Bone marrow (tissue), 2 donors: ENCODE data around the gene USP47.

Experiments
- DNase-seq, 2 donors: peaks; one replicate each; lab custom pipeline; 2025; lab: John Stamatoyannopoulos, UW

USP47 gene

DNA sequence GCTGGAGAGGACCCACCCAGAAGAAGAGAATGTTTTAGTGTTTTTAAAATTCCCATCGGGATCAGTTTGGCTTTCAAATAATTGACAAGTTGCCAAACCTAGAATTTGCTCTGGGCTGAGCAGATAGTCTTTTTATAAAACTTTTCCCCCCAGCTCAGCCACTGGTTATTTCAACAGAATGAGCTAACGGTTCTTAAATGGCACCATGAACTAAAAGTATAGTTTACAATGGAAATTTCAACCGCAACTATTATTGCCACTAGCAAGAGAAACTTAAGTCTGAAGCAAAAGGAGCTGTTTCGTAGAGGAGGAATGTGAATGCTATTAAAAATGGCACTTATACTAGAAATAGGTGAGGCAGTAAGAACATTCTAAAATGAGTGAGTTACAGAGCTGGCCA is 163.3 kb downstream of the USP47 start:
- no peak for DNase-seq

DNA sequence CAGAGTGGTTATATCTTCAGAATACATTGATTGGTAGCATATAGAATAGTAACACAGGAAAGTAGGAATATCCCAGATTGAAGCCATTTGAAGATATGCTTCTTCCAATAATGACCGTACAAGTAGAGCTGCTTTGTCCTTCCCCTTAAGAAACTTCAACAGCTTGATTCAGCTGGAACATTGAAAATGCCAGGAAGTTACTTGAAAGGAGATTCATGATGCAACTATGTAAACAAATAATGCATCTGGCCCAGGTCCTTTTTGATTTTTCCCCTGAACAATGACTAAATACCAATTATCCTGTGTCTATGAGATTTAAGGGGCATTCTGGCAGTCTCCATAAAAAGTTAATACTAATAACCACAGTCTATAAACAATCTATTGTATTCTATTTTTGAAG is 163.7 kb downstream of the USP47 start:
- DNase-seq: no peak

DNA sequence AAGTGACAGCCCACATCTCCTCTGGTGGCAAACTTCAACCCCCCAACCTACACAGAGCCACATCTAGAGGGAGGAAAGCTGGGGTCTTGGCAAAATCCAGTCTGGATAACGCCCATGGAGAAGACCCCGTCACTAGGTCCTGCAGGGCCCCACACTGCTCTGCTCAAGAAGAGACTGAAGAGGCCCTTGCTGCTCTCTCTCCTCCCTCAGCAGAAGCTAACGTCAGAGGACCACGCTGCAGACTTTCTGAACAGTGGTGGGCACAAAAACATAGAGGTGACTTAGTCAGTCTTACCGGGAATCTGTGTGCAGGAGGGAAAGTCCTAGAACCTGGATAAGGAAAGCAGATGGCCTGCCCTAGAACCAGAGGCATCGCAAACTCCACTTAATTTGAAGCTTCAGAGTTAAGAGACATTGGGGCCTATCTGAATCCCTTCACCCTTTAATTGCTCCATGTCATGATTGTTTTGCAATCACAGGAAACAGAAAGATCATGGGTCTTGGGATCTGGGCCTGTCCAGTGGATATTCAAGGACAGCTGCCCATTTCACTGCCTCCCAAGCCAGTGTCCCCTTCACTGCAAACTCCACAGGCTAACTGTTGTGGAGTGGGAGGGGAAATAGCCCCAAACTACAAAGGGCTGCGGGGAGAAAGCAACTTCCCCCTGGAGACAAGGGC is 164.9 kb downstream of the USP47 start:
- DNase-seq: no peak

DNA sequence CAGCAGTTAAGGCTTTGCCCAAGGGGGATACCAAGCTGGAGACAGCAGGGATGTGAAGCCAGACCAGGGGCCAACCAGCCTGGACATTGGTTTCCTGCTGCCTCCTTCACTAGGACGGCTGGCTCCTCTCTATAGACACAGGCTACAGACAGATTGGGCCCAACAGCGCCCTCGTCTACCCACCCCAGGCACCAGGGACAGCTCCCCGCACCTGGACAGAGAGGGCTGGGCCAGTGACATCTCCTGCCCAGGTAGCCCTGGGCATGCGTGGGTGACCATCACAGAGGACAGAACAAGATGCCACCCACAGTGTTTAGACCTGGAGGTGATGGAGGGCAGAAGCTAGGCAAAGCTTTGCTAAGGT is 165.4 kb downstream of the USP47 start:
- DNase-seq: no peak

DNA sequence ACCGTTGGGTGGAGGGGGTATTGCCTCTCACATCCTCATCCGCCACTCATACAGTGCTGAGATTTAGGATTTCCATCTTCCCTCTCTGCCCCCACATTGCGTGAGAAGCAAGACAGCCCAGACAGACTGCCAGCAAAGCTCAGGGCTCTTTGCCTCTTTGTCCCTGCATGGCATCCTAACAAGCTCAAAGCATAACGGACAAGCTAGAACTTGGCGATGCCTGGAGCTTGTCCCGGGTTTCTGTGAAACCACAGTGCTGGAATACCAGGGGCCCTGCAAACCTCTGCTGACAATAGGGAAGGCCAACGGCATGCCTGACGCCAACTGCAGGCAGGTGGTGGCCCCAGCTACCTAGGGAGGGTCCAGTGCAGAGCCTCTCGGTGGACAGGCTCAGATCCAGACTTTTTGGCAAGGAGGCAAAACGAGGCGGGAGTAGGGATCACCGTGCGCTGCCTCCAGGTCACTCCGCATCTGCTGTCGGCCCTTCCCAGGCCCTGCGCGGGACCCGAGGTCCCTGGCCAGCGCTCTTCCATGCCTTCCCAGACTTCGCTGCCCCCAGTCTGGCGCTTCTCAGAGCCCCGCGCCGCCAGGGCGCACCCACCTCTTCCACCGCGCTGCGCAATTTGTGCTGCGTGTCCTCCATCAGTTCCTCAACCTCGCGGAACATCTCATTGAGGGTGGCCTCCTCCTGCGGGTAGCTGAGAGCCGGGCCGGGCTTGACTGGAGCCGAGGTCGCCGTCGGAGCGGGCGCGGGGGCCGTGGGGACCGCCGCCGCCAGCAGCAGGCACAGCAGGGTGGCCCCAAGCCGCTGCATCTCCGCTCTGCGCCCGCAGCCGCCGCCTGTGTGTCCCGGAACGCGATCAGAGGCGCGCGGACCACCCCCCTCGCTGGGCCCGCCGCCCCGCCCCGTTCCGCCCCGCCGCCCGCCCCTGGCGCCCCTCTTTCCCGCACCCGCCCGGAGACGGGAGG is 166.3 kb downstream of the USP47 start, which contains the start of gene DKK3:
TSS of gene DKK3 (minus strand) at position 858 of the 969 bp plus-strand sequence. CDS start at position 814, 44 bp downstream.
- DNase-seq: no peak
